ENCODE data around the gene ASAP3.

DNA sequence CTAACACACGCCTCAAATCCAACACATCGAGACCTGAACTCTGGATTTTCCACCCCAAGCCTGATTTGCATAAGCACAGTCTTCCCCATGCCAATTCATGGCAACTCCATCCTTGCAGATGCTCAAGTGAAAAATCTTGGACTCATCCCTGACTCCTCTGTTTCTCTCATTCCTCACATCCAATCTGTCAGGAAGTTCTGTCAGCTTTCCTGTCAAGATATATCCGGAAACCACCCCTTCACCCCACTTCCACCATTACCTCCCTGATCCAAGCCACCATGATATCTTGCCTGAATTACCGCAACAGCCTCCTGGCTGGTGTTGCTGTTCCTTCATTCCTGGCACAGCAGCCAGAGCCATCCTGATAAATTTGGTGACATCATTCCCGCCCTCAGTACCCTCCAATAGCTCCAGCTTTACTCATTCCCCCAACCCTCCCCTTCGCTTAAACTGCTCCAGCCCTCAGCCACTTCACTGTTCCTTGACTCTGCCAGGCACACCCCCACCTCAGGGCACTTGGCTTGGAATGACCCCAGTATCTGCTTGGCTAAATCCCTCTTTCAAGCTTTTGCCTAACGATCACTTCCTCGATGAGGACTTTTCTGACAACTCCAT, 76.9 kb downstream of the ASAP3 start:
- TF ChIP-seq, protein P1, sequence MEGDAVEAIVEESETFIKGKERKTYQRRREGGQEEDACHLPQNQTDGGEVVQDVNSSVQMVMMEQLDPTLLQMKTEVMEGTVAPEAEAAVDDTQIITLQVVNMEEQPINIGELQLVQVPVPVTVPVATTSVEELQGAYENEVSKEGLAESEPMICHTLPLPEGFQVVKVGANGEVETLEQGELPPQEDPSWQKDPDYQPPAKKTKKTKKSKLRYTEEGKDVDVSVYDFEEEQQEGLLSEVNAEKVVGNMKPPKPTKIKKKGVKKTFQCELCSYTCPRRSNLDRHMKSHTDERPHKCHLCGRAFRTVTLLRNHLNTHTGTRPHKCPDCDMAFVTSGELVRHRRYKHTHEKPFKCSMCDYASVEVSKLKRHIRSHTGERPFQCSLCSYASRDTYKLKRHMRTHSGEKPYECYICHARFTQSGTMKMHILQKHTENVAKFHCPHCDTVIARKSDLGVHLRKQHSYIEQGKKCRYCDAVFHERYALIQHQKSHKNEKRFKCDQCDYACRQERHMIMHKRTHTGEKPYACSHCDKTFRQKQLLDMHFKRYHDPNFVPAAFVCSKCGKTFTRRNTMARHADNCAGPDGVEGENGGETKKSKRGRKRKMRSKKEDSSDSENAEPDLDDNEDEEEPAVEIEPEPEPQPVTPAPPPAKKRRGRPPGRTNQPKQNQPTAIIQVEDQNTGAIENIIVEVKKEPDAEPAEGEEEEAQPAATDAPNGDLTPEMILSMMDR (IDR thresholded peaks at IDR 0.05) = no peak
- no peak for TF ChIP-seq POLR2A (IDR thresholded peaks at IDR 0.05)
